GM13976 (cell line): ENCODE data around the gene G3BP1.

Experiments used
- DNase-seq: peaks from one replicate; pipeline ENCODE4 v3.0.0; 2012; ENCODE audit warnings: low spot score
- in situ Hi-C: fragments of 300-500 bp; cut with MboI; formaldehyde crosslinking; loops from one replicate; pipeline ENCODE4 v1.12.0; 2022; ENCODE audit warnings: low sequenced_read_pairs, mixed read lengths, inconsistent platforms; ENCODE audit not compliant: unreplicated experiment
- TF ChIP-seq, protein P1 (sequence below): IDR thresholded peaks from 2 replicates; pipeline ENCODE4 v1.5.1; 2012; ENCODE audit warnings: borderline replicate concordance, mild to moderate bottlenecking; ENCODE audit not compliant: insufficient read depth; ENCODE audit errors: extremely low read depth, missing control alignments, control extremely low read depth

G3BP1 gene

DNA sequence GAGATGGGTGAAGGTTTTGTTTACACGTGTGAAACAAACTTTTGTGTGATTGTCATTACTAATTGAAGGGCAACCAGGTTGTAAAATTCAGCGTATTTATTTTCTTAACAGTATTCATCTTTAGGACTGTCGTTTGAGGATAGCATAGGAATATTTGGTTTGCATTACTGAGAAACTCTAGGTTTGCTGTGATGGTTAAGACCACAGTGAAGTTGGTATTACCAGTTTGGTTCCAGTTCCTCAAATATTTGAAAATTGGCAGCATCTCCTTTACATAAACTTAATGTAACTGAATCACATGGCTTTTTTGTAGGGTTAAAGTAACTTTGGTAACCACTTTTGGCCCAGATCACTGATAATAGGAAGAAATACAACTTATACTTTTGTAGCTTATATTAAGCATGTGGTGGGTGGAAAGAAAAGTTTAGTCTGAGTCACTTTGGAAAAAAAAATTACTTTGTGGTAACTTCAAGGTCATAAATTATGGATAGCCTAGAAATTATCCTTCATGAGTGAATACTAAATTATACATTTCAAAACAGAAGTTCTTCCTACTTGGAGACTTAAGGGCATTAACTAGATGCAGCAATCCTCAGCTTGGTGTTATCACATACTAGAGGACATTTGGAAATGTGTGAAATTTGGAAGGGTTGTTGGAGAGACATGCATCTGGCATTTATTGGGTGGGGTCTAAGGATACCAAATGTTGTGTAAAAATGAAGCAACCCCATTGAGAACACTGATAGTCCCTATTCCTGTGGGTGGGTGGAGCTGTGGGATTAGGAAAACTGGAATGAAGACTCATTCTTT is 33.9 kb downstream of the G3BP1 start:
- TF ChIP-seq, protein P1, sequence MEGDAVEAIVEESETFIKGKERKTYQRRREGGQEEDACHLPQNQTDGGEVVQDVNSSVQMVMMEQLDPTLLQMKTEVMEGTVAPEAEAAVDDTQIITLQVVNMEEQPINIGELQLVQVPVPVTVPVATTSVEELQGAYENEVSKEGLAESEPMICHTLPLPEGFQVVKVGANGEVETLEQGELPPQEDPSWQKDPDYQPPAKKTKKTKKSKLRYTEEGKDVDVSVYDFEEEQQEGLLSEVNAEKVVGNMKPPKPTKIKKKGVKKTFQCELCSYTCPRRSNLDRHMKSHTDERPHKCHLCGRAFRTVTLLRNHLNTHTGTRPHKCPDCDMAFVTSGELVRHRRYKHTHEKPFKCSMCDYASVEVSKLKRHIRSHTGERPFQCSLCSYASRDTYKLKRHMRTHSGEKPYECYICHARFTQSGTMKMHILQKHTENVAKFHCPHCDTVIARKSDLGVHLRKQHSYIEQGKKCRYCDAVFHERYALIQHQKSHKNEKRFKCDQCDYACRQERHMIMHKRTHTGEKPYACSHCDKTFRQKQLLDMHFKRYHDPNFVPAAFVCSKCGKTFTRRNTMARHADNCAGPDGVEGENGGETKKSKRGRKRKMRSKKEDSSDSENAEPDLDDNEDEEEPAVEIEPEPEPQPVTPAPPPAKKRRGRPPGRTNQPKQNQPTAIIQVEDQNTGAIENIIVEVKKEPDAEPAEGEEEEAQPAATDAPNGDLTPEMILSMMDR: no peak

DNA sequence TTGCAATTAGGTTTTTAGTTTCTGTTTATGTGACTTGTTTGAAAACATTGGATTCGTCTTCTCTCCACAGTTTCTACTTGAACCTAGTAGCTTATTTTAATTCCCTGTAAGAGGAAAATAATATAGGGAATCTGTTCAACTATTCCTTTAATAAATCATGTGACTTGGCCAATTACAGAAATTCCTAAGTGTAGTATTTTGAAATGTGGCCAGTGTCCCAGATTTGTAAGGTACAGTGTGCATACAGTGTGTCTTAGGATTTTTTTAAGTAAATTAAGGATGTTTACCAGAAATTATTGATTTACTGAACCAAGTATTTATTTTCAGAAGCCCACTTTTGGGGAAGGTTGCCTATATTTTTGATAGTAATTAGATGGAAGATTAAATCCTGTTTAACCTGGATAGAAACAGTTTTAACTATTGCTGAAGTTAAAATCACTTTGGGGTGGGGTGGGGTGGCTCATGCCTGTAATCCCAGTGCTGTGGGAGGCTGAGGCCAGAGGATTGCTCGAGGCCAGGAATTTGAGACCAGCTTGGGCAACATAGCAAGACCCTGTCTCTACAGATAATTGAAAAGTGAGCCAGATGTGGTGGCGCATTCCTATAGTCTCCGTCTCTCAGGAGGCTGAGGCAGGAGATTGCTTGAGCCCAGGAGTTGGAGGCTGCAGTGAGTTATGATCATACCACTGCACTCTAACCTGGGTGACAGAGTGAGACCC is 36.9 kb downstream of the G3BP1 start:
- DNase-seq: no peak
- in situ Hi-C loops: no loop called here
- TF ChIP-seq, protein P1: no peak

More for the DNA sequence above, 33.9 kb downstream of the G3BP1 start:
- no peak for DNase-seq
- in situ Hi-C loops: no loop called here

DNA sequence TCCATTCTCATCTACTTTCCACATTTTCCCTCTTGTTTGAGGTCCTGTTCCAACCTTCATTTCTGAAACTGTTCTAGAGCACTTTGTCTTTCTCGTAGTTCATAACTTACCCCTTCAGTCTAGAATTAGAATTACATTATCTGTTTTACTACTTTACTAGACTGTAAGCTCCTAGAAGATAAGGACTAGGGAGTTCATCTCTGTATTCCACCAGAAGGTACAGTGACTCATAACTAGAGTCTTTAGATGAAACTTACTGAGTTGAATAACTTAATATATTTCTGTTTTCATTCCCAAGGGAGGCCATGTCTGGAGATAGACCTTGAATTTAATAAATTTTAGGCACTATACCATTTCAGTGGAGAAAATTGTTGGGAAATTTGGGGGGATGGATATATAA is 38.7 kb downstream of the G3BP1 start:
- in situ Hi-C loops: no loop called here
- no peak for DNase-seq
- TF ChIP-seq, protein P1: no peak

DNA sequence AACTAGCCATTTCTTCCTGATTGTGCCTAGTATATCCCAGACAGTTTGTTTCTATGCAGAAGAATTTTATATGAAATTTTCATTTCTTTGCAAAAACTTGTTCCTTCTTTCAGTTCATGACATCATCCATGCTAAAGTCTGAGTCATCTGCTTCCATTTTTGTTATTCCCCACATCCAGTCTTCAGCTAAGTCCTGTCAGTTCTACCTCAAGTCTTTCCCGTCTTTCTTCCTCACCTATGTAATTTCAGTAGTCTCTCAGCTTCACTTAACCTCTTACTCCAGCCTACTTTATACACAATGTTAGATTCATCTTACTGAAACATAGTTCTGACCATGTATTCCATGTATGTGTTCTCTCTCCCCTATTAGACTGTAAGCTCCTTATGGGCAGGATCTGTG is 39.1 kb downstream of the G3BP1 start:
- DNase-seq: no peak
- TF ChIP-seq, protein P1: no peak
- in situ Hi-C loops: no loop called here

DNA sequence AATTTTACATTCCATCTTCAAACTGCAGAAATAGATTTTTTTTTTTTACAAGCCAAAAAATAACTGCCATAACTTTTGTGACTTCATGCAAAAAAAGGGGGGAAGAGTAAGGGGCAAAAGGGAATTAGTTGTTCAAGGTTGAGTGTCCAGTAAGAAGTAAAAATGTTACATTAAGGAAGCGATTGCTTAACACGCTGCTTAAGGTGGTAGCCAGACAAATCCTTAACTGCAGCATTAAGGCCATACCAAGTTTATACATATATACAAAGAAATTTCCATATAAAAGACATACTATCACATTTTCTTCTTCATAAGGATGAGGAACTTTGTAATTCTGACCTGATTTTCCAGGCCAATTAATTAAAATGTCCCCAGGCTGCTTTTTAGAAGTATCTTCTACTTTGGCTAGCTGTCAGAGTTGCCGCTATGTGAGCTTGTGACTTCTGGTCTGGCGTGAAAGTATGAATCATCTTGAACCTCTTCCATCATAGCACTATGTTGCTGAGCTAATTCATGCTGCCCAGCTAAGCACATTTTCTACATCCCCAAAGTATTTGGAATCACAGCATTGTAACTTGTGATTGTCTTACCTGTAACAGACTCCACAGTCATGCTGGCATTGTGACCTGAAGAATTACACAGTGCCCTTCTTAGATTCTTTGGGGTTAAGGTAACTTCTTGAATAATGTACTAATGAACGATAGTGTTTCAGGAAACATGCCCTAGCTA is 40.0 kb downstream of the G3BP1 start:
- in situ Hi-C loops: no loop called here
- TF ChIP-seq, protein P1: no peak
- no peak for DNase-seq

DNA sequence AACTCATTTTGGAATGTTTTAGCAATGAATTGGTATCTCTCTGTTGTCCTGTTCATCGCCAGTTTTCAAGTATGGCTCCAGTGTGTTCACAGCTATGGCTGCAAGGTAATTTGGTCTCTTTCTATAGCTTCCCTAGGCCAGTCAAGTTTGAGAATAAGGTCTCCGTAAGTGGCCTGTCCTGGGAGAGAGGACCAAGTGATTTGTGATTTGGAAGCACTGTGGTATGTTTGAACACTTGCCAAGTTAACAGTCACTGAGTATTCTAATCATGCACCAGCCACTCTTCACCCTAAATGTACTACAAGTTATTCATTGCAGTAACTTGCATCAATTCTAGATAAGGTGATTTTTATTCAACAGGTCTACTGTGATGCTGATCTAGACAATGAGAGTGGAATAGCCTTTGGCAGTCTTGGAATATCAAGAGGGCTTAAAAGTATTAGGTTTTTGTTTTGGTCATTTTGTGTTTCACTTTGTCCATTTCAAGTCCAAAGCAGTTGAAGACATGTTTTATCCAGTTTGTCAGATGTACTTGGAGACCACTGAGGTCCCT is 41.1 kb downstream of the G3BP1 start:
- DNase-seq: no peak
- TF ChIP-seq, protein P1: no peak
- in situ Hi-C loops: no loop called here
